PC-3 (cell line): ENCODE results near the gene GDAP2. TPM values are rescaled to one million over a fixed set of nuclear protein-coding genes. Genes with fewer than 3 reads are reported as not detected.

ENCODE experiments used
- ATAC-seq: fragments of 200-7000 bp; cut with Tn5 transposase; 2 replicates; pipeline ENCODE4 v1.9.1; 2020; ENCODE audit warnings: mild to moderate bottlenecking, moderate library complexity
- BruUV-seq: library from RNA; stranded (reverse); fragments of 400-500 nt; replicated peaks from 2 replicates; lab custom pipeline; 2021; lab: Mats Ljungman, UMichigan
- CTCF ChIA-PET: fragments of 300-600 bp; sonication (Branson Sonifier 250); formaldehyde crosslinking; loops from one replicate; lab custom pipeline; 2022; ENCODE audit warnings: antibody characterized with exemption; lab: Charles Lee
- POLR2A ChIA-PET: fragments of 300-600 bp; sonication (Branson Sonifier 250); formaldehyde crosslinking; loops from one replicate; lab custom pipeline; 2022; ENCODE audit warnings: antibody characterized with exemption; ENCODE audit not compliant: unreplicated experiment; lab: Charles Lee
- DNase-seq: peaks from one replicate; pipeline ENCODE4 v3.0.0-alpha.2; 2015
- H2AFZ ChIP-seq: fragments of 300-600 bp; sonication (generic); 2 replicates; pipeline ENCODE4 v1.6.0; 2016; ENCODE audit warnings: antibody characterized with exemption, low read length
- H3F3A ChIP-seq: fragments of 300-600 bp; sonication (generic); one replicate; pipeline ENCODE4 v1.6.0; 2017; ENCODE audit warnings: antibody characterized with exemption, low read length, control low read depth, mild to moderate bottlenecking; ENCODE audit not compliant: unreplicated experiment
- H3K27ac ChIP-seq: fragments of 300-600 bp; sonication (generic); 2 replicates; pipeline ENCODE4 v1.5.1; 2016; ENCODE audit warnings: mild to moderate bottlenecking, low read length
- H3K27me3 ChIP-seq: fragments of 300-600 bp; sonication (generic); 2 replicates; pipeline ENCODE4 v1.6.1; 2016; ENCODE audit warnings: low read length, mixed read lengths
- H3K36me3 ChIP-seq: fragments of 300-600 bp; sonication (generic); 2 replicates; pipeline ENCODE4 v1.6.1; 2016; ENCODE audit warnings: low read depth, mixed run types, low read length, mixed read lengths
- H3K4me1 ChIP-seq: fragments of 300-600 bp; sonication (generic); 2 replicates; pipeline ENCODE4 v1.5.1; 2016; ENCODE audit warnings: low read length; ENCODE audit not compliant: insufficient read depth
- H3K4me2 ChIP-seq: fragments of 300-600 bp; sonication (generic); 2 replicates; pipeline ENCODE4 v1.6.0; 2016; ENCODE audit warnings: low read length
- H3K4me3 ChIP-seq: fragments of 300-600 bp; sonication (generic); 2 replicates; pipeline ENCODE4 v1.5.1; 2016; ENCODE audit warnings: mild to moderate bottlenecking, low read length, mixed read lengths
- H3K79me2 ChIP-seq: fragments of 300-600 bp; sonication (generic); 2 replicates; pipeline ENCODE4 v1.6.1; 2017; ENCODE audit warnings: low read length, mixed read lengths
- H3K9ac ChIP-seq: fragments of 300-600 bp; sonication (generic); 2 replicates; pipeline ENCODE4 v1.6.0; 2016; ENCODE audit warnings: mild to moderate bottlenecking, low read length
- H3K9me2 ChIP-seq: fragments of 300-600 bp; sonication (generic); replicated peaks from 2 replicates; pipeline ENCODE4 v1.6.1; 2016; ENCODE audit warnings: mixed run types, low read length, mixed read lengths
- H3K9me3 ChIP-seq: fragments of 300-600 bp; sonication (generic); 2 replicates; pipeline ENCODE4 v1.6.1; 2016; ENCODE audit warnings: low read length, mixed read lengths
- H4K20me1 ChIP-seq: fragments of 300-600 bp; sonication (generic); 2 replicates; pipeline ENCODE4 v1.6.1; 2016; ENCODE audit warnings: low read length, mixed read lengths
- CTCF ChIP-seq: fragments of 300-600 bp; sonication (generic); conservative IDR thresholded peaks from 2 replicates; pipeline ENCODE4 v1.5.1; 2017; ENCODE audit warnings: antibody characterized with exemption, low read depth, mild to moderate bottlenecking, low read length
- EZH2 ChIP-seq: fragments of 300-600 bp; sonication (generic); IDR thresholded peaks from one replicate; pipeline ENCODE4 v1.6.1; 2017; ENCODE audit warnings: antibody characterized with exemption, mild to moderate bottlenecking, low read length; ENCODE audit not compliant: unreplicated experiment
- EZH2phosphoT487 ChIP-seq: fragments of 300-600 bp; sonication (generic); IDR thresholded peaks from 2 replicates; pipeline ENCODE4 v1.6.1; 2018; ENCODE audit warnings: mild to moderate bottlenecking, antibody characterized with exemption, low read length, borderline replicate concordance
- intact Hi-C: fragments of 100-400 bp; cut with micrococcal nuclease; formaldehyde crosslinking; loops from 2 replicates; pipeline ENCODE4 v1.9.0; 2023
- total RNA-seq: library from RNA; depleted of rRNA; stranded (reverse); fragments of >200 nt; gene quantifications from 2 replicates; pipeline ENCODE4 v1.2.3, GENCODE V29; 2014

Gene GDAP2
- total RNA-seq, 1 experiment from 2014 or later, result 20.7 TPM

GRCh38 chr1:117818456-117818855, 111.0 kb downstream of the GDAP2 start:
- Histone ChIP-seq H3K9me2 (no peaks in the 10 kb centered on the region), H3K4me1 (peaks cover 34% of the 10 kb centered on the region), H3K4me2 (no peak overlapping the region), H3K36me3 (no peaks in the 10 kb centered on the region), H3K9me3 (no peaks in the 10 kb centered on the region), H3K27me3 (no peaks in the 10 kb centered on the region), H3K79me2 (no peaks in the 10 kb centered on the region), H3K27ac (no peak overlapping the region), H3F3A (no peaks in the 10 kb centered on the region), H3K9ac (no peak overlapping the region), H4K20me1 (no peaks in the 10 kb centered on the region), H2AFZ (no peak overlapping the region), H3K4me3 (no peak overlapping the region)
- intact Hi-C loops, result no loop called here
- ChIA-PET CTCF (no interaction called here), POLR2A (no interaction called here)
- no peak for DNase-seq
- TF ChIP-seq EZH2 (no peak), CTCF (no peak), EZH2phosphoT487 (no peak)
- no TSS peak for BruUV-seq
- no peak for ATAC-seq

- intact Hi-C loops, result no loop called here
- CTCF ChIA-PET, result no interaction called here
- no peaks in the 10 kb centered on the region for H3K79me2 ChIP-seq
These were observed 111.8 kb downstream of the GDAP2 start for GRCh38 chr1:117817629-117818028.

More at GRCh38 chr1:117817629-117818028, 111.8 kb downstream of the GDAP2 start:
- H4K20me1 ChIP-seq, result no peaks in the 10 kb centered on the region
- H3F3A ChIP-seq, result no peaks in the 10 kb centered on the region
- DNase-seq, result no peak
- H3K9me3 ChIP-seq, result no peaks in the 10 kb centered on the region
- H2AFZ ChIP-seq, result no peak overlapping the region
- no peak overlapping the region for H3K4me2 ChIP-seq
- H3K9me2 ChIP-seq, result no peaks in the 10 kb centered on the region
- H3K9ac ChIP-seq, result no peak overlapping the region
- H3K27me3 ChIP-seq, result no peaks in the 10 kb centered on the region
- H3K4me1 ChIP-seq, result peaks cover 38% of the 10 kb centered on the region
- H3K36me3 ChIP-seq, result no peaks in the 10 kb centered on the region
- H3K4me3 ChIP-seq, result no peak overlapping the region
- POLR2A ChIA-PET, result no interaction called here
- ATAC-seq, result no peak
- TF ChIP-seq EZH2phosphoT487 (no peak), CTCF (no peak), EZH2 (no peak)
- BruUV-seq, result no TSS peak
- H3K27ac ChIP-seq, result no peak overlapping the region
